Activated T-cell treated with anti-CD3 and anti-CD28 coated beads for 24 hours (primary cell): ENCODE measurements around the gene CUX1.

Experiments used
- DNase-seq: peaks from one replicate; pipeline ENCODE4 v3.0.0-alpha.2; 2020; ENCODE audit warnings: low read depth

Gene CUX1

DNA sequence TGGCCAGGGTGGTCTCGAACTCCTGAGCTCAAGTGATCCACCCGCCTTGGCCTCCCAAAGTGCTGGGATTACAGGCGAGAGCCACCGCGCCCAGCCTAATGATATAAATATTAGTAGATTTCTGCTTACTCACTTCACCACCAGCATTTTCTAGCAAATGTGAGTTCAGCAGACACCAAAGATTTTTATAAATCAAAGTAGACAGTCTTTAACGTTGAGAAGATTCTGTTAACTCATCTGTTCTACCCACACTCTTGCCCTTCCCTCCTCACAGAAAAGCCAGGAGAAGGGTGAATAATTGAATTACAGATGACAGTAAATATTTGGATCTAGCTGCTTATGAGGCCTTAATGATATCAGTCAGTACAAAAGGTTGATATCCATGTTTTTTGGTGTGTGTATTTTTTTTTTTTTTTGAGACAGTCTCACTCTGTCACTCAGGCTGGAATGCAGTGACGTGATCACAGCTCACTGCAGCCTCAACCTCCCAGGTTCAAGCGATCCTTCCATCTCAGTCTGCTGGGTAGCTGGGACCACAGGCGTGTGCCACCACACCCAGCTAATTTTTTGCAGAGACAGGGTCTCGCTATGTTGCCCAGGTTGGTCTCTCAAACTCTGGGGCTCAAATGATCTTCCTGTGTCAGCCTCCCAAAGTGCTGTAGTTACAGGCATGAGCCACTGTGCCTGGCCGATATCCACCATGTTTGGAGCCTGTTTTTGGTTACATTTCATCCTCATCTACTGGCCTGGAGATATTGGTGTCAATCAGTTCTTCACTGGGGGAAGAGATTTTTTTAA lies 120.5 kb downstream of the CUX1 start:
- DNase-seq, result no peak

DNA sequence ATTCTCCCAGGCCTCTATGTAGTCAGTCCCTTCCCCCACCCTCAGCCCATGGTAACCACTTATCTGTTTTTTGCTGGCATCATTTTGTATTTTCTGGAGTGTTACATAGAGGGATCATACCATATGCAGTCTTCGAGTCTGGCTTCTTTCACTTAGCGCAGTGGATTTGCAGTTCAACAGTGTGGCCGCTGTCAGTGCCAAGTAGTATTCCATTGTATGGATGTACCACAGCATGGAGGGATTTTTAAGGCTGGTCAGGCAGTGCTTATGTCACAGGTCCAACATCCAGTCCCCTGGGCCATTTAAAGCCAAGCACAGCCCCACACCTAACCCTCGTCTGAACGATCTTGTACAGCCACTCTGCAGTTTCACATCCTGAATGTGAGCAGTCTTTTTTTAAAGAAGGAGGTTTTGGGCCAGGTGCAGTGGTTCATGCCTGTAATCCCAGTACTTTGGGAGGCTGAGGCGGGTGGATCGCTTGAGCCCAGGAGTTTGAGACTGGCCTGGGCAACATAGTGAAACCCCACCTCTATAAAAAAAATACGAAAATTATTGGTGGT lies 121.8 kb downstream of the CUX1 start:
- no peak for DNase-seq

DNA sequence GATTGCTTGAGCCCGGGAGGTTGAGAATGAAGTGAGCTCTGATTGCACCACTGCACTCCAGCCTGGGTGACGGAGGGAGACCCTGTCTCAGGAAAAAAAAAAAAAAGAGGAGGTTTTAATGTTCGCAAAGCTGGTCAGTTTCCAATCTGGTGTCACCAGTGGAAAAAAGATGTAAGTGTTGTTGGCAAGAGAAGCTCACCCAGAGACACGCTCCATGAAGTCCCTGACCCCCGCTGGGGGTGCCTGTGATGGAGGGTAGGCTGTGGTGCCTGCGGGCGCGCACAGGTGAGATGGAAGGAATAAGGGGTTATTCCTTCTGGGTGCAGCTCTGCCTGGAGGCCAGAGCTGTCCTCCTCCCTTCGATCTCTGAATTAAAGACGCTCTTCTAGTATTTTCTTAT lies 122.7 kb downstream of the CUX1 start:
- no peak for DNase-seq

DNA sequence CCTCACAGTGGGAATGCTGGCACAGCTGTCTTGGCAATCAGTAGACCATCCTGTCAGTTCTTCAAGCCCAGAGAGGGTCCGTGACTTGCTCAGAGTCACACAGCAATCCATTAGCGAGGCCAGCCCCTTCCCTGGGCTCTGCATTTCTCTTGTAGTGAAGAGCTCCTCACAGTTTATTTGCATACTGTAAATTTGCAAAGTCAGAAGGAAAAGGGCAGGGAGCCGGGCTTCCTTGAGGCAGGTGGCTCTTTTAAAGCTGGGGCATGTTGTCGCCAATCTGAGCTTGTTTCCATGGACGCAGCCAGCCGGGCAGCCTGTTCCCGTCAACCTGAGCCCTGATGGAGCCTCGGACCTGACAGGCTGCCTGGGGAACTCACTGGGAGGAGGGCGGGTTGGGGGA lies 123.4 kb downstream of the CUX1 start:
- no peak for DNase-seq

DNA sequence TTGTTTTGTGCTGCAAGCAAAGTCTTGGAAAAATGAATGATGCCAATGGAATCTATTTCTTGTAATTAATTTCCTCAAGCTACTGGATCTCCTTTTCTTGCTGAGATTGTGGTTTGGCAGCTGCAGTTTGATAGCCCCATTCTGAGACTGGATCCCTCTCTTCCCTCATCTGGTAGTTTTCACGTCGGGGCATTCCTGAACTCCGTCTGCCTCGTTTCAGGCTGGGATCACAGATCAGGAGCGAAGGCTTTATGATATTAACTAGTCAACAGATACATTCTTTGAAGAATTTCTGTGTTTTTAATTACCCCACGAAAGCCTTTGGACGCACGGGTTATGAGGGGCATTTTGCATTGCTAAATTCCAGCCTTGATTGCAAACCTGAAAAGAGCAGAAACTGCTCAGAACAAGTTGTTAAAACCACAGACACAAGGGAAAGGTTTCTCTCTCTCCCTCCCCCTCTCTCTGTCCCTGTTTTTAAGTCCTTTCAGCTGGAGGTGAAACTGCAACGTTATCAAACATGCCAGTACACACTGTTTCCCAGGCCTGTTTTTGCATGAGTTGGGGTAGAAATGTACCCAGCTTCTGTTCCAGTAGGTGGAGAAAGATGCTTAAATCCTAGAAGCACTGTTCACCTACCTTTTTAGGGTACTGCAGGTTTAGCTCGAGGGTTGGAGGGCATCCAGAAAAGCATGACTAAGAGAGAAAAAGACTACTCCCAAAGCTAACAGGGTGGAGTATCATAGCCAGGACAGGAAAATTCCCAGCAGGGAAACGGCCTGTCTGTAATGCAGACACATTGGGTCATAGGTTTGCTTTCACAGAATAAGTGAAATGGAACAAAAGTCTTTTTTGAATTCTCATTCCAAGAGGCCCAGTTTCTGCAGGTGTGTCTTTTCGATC lies 124.3 kb downstream of the CUX1 start:
- no peak for DNase-seq

DNA sequence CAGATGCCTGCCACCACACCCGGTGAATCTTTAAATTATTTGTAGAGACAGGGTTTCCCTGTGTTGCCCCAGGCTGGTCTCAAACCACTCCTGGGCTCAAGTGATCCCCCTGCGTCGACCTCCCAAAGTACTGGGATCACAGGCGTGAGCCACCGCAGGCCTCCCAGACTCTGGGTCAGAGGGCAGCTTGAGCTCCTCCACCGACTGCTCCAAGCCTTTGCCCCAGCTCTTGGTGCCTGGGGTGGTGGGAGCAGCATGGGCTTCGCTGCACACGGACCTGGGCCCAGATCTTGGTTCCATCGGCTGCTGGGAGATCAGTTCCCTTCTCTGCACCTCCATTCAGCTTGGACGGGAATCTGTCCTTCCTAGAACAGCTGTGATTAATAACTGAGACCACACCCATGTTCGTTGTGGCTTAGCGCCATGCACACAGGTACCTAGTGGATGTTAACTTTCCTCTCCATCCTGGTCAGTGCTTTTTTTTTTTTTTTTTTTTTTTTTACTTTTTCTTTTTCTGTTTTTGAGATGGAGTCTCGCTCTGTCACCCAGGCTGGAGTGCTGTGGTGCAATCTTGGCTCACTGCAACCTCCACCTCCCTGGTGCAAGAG lies 125.3 kb downstream of the CUX1 start:
- no peak for DNase-seq

DNA sequence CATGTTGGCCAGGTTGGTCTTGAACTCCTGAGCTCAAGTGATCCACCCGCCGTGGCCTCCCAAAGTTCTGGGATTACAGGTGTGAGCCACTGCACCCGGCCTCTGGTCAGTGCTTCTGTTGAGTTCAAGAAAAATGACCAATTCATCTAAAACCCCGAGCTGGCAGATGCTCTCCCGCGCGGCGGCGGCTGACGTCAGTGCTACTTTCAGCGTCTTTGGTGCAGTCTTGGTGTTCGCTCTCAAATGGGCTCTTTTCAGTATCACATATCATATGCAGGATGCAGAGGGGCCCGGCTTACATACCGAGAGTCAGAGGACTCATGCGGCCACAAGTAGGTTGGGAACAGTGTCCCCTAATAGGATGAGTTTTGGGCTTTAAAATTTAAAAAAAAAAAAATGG lies 125.9 kb downstream of the CUX1 start:
- DNase-seq, result no peak

DNA sequence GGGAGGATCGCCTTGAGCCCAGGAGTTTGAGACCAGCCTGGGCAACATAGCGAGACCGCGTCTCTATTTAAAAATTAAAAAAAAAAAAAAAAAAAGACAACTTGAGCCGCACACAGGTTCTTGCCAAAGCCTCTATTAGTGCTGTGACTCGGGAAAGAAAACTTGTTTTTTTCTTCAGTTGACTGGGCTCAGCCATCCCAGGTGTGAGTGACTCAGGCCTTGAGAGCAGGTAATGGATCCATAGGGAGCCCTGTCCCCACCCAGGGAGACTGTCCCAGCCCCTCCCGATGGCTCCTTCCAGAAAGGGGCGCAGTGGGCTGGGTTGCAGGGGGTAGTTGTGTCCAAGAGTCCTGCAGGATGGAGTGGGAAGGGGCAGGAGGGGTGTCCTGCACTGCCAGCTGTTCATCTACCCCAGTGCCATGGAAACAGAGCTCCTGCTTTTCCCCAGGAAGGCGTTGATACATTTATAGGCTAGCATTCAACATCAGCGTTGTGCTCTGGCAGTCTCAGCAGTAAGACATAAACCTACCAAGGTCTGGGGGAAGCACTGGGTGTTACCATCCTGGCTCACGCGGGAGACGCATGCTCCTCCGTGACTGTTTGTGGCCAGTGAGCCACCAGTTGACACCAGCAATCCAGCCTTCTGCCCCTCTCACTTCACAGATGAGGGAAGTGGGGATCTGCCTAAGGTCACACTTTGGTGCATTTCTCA lies 126.6 kb downstream of the CUX1 start:
- no peak for DNase-seq

DNA sequence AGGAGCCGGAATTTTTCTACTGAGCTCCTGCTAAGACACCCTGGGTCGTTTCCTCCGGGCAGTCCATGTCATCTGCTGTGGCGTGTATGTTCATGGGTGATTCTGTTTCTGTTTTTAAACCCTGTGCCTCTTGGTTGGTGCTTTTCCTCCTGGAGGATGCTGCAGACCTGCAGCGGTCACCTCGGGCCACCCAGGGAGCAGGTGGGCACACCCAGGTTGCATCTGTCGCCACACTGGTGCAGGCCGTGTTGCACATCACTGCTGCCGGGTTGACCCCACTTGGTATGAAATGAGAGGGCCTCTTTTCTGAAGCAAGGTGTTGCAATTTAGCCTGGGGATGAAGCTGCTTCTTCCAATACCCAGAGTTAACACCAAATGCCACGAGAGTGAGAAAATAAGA lies 127.2 kb downstream of the CUX1 start:
- no peak for DNase-seq

DNA sequence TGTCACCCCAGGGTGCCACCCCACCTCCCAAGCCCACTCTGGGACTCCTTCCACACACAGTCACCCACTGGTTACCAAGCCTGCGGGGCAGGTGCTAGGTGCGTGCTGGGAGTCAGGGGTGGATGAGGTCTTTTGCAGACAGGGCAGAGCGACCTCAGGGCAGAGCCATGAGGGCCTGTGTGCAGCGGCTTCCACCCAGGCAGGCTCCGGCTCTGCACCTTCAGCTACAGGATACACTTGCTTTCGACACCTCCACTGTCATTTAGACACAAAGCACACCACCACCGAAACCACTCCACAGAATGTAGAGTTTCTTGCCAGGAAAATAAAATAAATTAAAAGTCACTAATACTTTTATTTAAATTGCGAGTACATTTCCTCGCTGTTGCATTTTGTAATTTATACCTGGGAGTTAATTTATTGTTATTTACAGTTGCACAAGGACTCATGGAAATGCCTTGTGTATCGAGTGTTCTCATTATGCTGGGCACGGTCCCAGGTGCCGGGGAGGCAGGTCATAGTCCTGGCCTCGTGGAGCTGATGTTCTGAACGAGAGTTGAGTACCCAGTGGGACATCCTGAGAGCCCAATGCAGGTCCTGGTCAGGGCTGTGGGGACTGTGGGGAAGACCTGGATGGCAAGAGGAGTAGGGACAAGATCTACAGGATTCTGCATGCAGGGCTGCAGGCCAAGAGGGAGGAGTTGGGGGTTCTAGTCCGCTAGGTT lies 127.8 kb downstream of the CUX1 start:
- DNase-seq, result no peak

DNA sequence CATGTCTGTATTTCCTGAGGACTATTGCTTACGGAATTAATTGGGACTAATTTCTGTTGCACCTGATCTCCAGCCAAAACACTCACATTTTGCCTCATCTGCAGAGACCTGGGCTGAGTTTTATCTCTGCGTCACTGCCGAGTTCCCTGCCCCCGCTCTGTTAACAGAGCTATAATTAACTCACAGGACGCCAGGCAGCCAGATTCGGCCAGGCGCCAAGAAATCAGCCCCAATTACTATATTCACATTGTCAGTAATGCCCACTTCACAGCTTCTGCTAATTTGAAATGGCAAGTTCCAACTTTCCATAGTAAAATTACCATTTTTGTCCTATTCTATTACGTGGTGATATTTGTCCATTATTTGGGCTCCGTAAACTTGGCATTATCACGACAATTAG lies 130.5 kb downstream of the CUX1 start:
- no peak for DNase-seq

DNA sequence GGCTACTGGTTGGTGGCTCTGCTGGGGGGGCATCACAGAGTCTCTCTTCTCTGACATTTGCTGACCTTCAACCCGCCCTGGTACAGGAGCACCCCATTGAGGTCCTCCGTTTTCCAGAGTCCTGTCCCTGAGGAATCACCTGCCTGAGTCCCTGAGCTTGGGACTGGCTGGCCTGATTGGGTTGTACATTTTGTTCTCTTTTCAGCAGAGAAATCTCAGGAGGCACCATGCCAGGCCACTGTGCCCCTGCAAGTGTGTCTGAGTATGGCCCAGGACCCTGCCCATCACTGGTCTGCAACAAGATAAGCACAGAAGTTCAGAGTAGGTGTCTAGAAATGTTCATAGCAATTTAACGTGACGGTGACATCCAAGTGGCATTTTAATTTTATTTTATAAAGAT lies 131.2 kb downstream of the CUX1 start:
- DNase-seq, result no peak

DNA sequence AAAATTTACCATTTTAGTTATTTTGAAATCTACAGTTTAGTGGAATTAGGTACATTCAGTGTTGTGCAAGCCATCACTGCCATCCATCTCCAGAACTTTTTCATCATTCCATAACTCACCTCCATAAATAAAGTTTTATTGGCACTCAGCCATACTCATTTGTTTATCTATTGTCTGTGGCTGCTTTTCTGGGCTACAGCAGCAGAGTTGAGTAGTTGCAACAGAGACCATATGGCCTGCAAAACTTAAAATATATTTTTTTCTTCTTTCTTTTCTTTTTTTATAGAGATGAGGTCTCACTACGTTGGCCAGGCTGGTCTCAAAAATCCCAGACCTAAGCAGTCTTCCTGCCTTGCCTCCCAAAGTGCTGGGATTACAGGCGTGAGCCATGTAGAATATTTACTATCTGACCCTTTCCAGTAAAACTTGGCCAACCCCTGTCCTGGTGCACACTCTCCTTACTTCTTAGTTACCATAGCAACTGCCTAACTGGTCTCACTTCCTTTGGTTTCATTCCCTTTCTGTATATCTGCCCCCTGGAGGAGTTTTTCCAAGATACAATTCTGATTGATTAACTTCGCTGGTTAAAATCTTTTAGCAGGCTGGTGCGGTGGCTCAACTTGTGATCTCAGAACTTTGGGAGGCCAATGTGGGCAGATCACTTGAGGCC lies 133.2 kb downstream of the CUX1 start:
- DNase-seq, result no peak

DNA sequence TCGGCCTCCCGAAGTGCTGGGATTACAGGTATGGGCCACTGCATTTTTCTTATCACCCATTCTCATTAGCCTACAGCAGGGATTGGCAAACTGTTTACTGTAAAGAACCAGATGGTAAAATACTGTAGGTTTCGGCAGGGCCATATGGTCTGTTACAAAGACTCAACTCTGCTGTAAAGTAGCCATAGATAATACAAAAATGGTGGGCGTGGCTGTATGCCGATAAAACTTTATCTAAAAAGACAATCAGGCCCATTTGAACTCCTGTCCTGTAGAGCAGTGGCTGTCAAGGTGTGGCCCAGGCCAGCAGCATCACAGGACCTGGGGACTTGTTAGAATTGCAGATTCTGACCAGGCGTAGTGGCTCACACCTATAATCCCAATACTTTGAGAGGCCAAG lies 134.3 kb downstream of the CUX1 start:
- no peak for DNase-seq

DNA sequence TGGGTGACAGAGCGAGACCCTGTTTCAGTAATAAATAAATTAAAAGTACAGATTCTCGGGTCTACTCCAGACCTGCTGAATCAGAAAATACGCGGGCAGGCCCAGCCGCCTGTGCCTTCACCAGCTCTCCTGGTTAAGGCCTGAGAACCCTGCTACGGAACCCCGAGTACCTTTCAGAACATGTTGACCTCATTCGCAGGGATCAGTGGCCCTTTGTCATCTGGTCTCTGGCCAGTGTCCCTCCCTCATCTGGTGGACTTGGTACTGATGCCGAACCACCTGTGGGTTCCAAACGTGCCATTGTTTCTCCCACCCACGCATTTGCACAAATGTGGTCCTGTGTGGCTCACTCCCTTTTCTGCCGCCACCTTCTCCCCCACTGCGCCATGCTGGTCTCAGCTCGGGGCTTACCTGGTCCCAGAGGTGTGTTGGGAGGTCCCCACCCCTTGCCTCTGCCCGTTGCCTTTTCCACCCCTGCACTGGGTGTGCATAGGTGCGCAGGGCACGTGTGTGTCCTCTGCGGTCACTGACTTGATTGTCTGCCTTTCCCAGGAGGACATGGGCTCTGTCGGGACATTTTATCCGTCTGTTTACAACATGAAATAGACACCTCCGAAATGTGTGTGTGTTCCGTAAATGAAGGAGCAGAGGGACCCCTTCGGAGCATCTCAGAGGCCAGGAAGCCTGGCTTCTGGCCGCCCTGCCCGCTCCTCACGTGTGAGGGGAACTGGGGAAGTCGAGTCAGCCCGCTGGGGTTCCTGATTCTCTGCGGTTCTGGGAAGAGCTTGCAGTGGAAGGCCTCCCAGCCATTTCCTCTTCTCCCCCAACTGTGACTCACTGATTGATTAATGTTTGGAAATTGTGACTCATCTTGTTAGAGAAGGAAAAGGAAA lies 135.2 kb downstream of the CUX1 start:
- no peak for DNase-seq

DNA sequence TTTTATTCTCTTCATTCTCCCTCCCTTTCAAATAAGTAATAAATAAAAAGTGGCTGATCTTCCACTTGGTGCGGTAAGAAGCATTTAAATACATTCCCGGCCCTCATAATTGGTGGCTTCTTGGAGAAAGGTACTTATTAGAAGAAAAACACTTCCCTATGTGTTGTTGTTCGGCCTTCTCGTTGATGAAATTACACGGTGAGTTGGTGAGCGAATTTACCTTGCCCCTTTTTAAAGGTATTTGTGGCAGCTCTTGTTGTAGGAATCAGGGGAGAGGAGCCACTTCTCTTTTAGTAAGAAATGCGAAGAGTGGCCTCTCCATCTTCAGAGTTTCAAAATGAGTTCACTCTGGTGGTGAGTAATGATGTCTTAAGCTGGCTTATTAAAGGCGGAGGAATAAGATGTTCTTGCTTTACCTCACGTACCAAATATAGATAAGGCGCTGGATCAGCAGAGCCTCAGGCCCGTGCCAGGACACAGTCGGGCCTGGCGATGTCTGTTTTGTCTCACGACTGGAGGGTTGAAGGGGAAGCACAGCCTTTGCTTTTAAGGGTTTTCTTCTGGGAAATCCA lies 135.9 kb downstream of the CUX1 start:
- DNase-seq, result peak; percentile 1

DNA sequence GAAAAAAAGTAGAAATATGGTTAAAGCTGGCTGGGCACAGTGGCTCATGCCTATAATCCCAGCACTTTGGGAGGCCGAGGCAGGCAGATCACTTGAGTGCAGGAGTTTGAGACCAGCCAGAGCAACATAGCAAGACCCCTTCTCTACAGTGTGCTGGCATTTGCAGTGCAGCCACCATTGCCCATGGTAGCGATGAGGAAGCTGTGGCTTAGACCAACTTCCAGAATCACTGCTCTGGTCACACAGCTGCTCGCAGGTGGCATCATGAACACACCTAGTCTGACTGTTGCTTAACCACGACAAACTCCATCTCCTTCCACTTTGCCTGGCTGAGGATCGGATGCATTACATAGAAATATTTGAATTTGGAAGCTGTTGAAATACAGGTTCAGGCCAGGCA lies 137.1 kb downstream of the CUX1 start:
- DNase-seq, result no peak

DNA sequence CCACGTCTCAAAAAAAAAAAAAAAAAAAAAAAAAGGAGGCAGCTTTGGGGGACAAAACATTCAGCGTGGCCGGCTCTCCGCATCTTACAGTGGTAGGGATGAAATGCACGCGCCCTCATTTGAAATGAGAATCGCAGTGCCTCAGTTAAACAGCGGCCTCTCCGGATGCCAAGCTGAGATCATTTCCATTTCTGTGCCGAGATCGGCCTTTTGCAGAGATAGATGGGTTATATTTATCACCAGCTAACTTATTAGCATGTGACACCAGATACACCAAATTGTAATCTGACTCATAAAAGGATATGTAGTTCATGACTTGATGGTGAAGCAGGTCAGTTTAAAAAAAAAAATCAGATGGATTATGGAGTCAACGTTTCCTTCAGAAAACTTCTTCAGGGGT lies 138.7 kb downstream of the CUX1 start:
- DNase-seq, result no peak
